GM21526 (cell line): ENCODE results near the gene CSNK1G2.

Source experiments
- ATAC-seq: cut with Tn5 transposase; IDR thresholded peaks from one replicate; pipeline ENCODE4 v1.9.1; 2021; ENCODE audit warnings: moderate library complexity; ENCODE audit not compliant: unreplicated experiment, low FRiP score

The CSNK1G2 gene

GRCh38 chr19:1962674-1963073, 21.7 kb downstream of the CSNK1G2 start:
- no peak for ATAC-seq

GRCh38 chr19:1967087-1967608, 26.2 kb downstream of the CSNK1G2 start:
- no peak for ATAC-seq

GRCh38 chr19:1968279-1969175, 27.6 kb downstream of the CSNK1G2 start:
- no peak for ATAC-seq

- no peak for ATAC-seq
Measured at GRCh38 chr19:1969176-1970002, 28.4 kb downstream of the CSNK1G2 start.

GRCh38 chr19:1970003-1970805, 29.2 kb downstream of the CSNK1G2 start:
- no peak for ATAC-seq

- no peak for ATAC-seq
Measured at GRCh38 chr19:1970806-1971502, 30.0 kb downstream of the CSNK1G2 start.

- ATAC-seq, result no peak
Measured at GRCh38 chr19:1974381-1975161, 33.6 kb downstream of the CSNK1G2 start.

GRCh38 chr19:1975162-1975480, 34.1 kb downstream of the CSNK1G2 start:
- ATAC-seq, result no peak

GRCh38 chr19:1977120-1977519, 36.1 kb downstream of the CSNK1G2 start:
- no peak for ATAC-seq

GRCh38 chr19:1978346-1978894, 37.4 kb downstream of the CSNK1G2 start:
- ATAC-seq, result no peak

GRCh38 chr19:1979017-1979416, 38.0 kb downstream of the CSNK1G2 start:
- ATAC-seq, result no peak

- ATAC-seq, result no peak
Measured at GRCh38 chr19:1979642-1980041, 38.7 kb downstream of the CSNK1G2 start.

- ATAC-seq, result no peak
Measured at GRCh38 chr19:1980091-1980808, 39.3 kb downstream of the CSNK1G2 start.

GRCh38 chr19:1980809-1981181, 39.8 kb downstream of the CSNK1G2 start:
- ATAC-seq, result no peak

- no peak for ATAC-seq
Measured at GRCh38 chr19:1981253-1981652, 40.3 kb downstream of the CSNK1G2 start.

GRCh38 chr19:1984357-1984756, 43.4 kb downstream of the CSNK1G2 start:
- no peak for ATAC-seq

- ATAC-seq, result no peak
Measured at GRCh38 chr19:1985588-1986356, 44.8 kb downstream of the CSNK1G2 start.
